Measurements from ENCODE around the gene TRAK2. TPM values are rescaled to one million over a fixed set of nuclear protein-coding genes. Genes with fewer than 3 reads are reported as not detected.
A peak's percentile ranks its signal among the peaks of the same experiment; 100 is the strongest.

The TRAK2 gene
- total RNA-seq, 2 donors from 2014 or later, result 16.9 to 18.9 TPM

DNA sequence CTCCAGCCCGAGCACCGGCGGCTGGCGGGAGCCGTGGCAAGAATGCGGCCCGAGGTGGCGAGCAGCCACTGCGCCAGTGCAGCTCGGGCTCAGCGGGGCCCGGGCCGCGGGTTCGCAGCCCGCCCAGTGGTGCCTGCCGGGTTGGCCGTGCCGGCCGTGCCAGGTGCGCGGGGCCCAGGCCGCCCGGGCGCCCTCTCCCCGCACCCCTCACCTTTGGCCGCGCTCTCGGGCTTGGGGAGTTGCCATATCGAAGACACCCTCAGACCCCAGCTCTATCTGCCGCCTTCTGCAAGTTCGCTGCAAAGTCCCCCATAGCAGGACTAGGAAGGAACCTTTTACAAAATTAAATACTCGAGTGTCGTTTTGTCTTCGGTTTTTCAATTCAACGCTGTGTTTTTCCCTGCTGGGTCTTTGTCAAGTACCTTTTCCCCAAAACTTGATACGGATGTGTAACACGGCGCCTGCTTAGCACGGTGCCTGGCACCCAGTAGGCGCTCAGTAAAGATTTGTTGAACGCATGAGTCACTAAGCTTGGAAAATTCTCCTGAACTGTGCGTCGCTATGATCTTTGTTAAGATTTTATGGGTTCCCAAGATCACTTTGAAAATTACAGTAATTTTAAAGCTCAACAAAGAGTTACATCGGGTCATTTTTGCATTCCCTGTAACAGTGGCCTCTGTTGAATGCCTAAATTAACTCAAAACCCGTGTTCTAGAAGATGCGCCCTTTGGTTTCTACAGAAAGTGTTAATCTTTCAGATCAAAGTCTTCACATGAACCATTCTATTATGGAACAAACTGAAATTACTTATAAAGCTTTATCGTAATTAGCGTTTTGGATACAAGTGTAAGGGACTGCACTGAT lies 1.0 kb upstream of the TRAK2 start:
- Histone ChIP-seq H3K9me3 (no peaks in the 10 kb centered on the region), H3K36me3 (no peaks in the 10 kb centered on the region), H3K4me3 (peak overlapping the region; percentile 93 to 96), H3K4me1 (replicated peaks) (no peaks in the 10 kb centered on the region), H3K27ac (peak overlapping the region; percentile 90 to 97), H3K27me3 (replicated peaks; ENCODE audit: insufficient read depth) (no peaks in the 10 kb centered on the region)
- TF ChIP-seq POLR2A (IDR thresholded peaks at IDR 0.05) (no peak), POLR2AphosphoS5 (IDR thresholded peaks at IDR 0.05) (no peak)
- TF ChIP-seq, protein P1, sequence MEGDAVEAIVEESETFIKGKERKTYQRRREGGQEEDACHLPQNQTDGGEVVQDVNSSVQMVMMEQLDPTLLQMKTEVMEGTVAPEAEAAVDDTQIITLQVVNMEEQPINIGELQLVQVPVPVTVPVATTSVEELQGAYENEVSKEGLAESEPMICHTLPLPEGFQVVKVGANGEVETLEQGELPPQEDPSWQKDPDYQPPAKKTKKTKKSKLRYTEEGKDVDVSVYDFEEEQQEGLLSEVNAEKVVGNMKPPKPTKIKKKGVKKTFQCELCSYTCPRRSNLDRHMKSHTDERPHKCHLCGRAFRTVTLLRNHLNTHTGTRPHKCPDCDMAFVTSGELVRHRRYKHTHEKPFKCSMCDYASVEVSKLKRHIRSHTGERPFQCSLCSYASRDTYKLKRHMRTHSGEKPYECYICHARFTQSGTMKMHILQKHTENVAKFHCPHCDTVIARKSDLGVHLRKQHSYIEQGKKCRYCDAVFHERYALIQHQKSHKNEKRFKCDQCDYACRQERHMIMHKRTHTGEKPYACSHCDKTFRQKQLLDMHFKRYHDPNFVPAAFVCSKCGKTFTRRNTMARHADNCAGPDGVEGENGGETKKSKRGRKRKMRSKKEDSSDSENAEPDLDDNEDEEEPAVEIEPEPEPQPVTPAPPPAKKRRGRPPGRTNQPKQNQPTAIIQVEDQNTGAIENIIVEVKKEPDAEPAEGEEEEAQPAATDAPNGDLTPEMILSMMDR (IDR thresholded peaks at IDR 0.05), result peak in 1 of 4 experiments; percentile 9
- intact Hi-C loops (cut with DNase I), result loop anchor here (5.0 kb wide), 2 partner anchors 40 to 215 kb away; no protein-coding TSS in a partner anchor
- DNase-seq (ENCODE audit: low spot score), result peak; percentile 17
- whole genome bisulfite sequencing, result 11% methylated on average over 32 of the region's 49 CpGs

DNA sequence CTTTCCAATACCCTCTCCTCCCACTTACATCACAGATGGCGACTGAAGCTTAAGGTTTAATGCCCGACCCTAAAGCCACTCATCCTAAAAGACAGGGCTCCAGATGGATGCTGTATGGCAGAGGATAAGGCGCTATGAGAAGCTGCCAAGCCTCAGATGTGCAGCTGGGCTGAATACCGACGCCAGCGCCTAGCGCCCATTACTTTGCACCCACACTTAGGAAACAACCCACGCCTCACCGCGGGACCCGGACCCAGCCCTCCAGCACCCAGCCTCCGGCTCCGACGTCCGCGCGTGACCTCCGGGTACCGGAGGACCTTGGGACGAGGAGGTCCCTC lies 335 bp downstream of the TRAK2 start:
- H3K27ac ChIP-seq, result peak overlapping the region; percentile 90 to 97
- 0% methylated on average over 20 of the region's 20 CpGs for WGBS
- TF ChIP-seq POLR2AphosphoS5 (IDR thresholded peaks at IDR 0.05) (no peak), POLR2A (IDR thresholded peaks at IDR 0.05) (no peak)
- TF ChIP-seq, protein P1 (IDR thresholded peaks at IDR 0.05), result no peak
- no peaks in the 10 kb centered on the region for H3K36me3 ChIP-seq
- intact Hi-C loops (cut with DNase I), result loop anchor here (5.0 kb wide), 2 partner anchors 39 to 214 kb away; no protein-coding TSS in a partner anchor
- H3K27me3 ChIP-seq (replicated peaks; ENCODE audit: insufficient read depth), result no peaks in the 10 kb centered on the region
- DNase-seq (ENCODE audit: low spot score), result no peak
- H3K4me1 ChIP-seq (replicated peaks), result no peaks in the 10 kb centered on the region
- peak overlapping the region; percentile 93 to 96 for H3K4me3 ChIP-seq
- H3K9me3 ChIP-seq, result no peaks in the 10 kb centered on the region

DNA sequence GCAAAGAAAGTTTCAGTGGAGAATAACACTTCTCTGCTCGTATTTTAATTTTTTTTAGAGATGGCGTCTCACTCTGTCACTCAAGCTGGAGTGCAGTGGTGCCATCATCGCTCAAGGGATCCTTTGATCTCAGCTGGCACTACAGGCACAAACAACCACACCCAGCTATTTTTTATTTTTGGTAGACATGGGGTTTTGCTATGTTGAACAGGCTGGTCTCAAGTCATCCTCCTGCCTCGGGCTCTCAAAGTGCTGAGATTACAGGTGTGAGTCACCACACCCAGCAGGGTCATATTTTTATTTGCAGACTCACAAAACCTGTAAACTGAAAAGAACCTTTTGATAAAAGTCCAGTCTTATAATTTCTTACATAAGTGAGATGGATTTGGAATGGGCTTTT lies 2.6 kb downstream of the TRAK2 start:
- no peaks in the 10 kb centered on the region for H3K9me3 ChIP-seq
- no peak overlapping the region for H3K4me3 ChIP-seq
- H3K36me3 ChIP-seq, result no peaks in the 10 kb centered on the region
- H3K27ac ChIP-seq, result no peak overlapping the region
- H3K27me3 ChIP-seq (replicated peaks; ENCODE audit: insufficient read depth), result no peaks in the 10 kb centered on the region
- no peak for TF ChIP-seq POLR2A (IDR thresholded peaks at IDR 0.05)
- no peak for TF ChIP-seq POLR2AphosphoS5 (IDR thresholded peaks at IDR 0.05)
- TF ChIP-seq, protein P1 (IDR thresholded peaks at IDR 0.05), result no peak
- DNase-seq (ENCODE audit: low spot score), result no peak
- 75% methylated on average over 4 of the region's 4 CpGs for WGBS
- H3K4me1 ChIP-seq (replicated peaks), result no peaks in the 10 kb centered on the region
- intact Hi-C loops (cut with DNase I), result no loop called here

DNA sequence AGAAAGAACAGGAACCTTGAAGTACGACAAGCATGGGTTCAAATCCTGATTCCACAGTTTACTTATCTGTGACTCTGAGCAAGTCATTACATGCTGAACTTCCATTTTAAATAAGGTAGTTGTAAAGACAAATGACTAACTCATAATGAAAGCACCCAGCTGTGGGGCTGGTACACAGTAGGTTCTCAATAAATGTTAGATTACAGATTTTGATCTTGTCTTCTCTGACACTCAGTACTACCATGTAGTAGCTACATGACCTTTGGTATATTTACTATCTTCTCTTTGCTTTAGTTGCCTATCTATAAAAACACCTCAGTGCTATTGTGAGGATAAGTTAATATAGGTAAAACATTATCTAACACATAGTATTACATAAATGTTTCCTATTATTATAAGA lies 3.2 kb downstream of the TRAK2 start:
- Histone ChIP-seq H3K36me3 (no peaks in the 10 kb centered on the region), H3K27ac (no peak overlapping the region), H3K27me3 (replicated peaks; ENCODE audit: insufficient read depth) (no peaks in the 10 kb centered on the region), H3K4me1 (replicated peaks) (no peaks in the 10 kb centered on the region), H3K9me3 (no peaks in the 10 kb centered on the region), H3K4me3 (no peak overlapping the region)
- no peak for TF ChIP-seq POLR2AphosphoS5 (IDR thresholded peaks at IDR 0.05)
- TF ChIP-seq POLR2A (IDR thresholded peaks at IDR 0.05), result no peak
- TF ChIP-seq, protein P1 (IDR thresholded peaks at IDR 0.05), result no peak
- DNase-seq (ENCODE audit: low spot score), result no peak
- intact Hi-C loops (cut with DNase I), result no loop called here
- 88% methylated on average over 1 of the region's 1 CpG for WGBS

DNA sequence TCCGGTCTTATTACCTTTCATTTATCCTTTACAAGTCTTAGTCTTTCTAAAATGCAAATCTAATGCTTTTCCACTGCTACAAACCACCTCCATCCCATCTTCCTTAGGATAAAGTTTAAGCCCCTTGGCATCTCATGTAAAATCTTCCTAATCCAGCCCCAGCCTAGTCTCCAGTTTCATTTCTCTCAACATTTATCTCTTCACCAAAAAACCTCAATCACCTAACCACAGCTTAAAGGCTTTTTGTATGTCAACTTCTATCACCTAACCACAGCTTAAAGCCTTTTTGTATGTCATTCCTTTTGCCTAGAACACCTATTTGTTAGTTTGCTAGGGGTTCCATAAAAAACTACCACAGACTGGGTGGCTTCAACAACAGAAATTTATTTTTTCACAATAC lies 4.2 kb downstream of the TRAK2 start:
- intact Hi-C loops (cut with DNase I), result no loop called here
- H3K9me3 ChIP-seq, result no peaks in the 10 kb centered on the region
- TF ChIP-seq POLR2AphosphoS5 (IDR thresholded peaks at IDR 0.05), result no peak
- TF ChIP-seq POLR2A (IDR thresholded peaks at IDR 0.05), result no peak
- TF ChIP-seq, protein P1 (IDR thresholded peaks at IDR 0.05), result no peak
- WGBS, result 91% methylated on average over 1 of the region's 1 CpG
- H3K4me3 ChIP-seq, result no peak overlapping the region
- H3K27me3 ChIP-seq (replicated peaks; ENCODE audit: insufficient read depth), result no peaks in the 10 kb centered on the region
- H3K4me1 ChIP-seq (replicated peaks), result no peaks in the 10 kb centered on the region
- no peaks in the 10 kb centered on the region for H3K36me3 ChIP-seq
- DNase-seq (ENCODE audit: low spot score), result no peak
- H3K27ac ChIP-seq, result no peak overlapping the region
